Trophoblast cell (in vitro differentiated cells and primary cell): ENCODE data around the gene RAD23A.

Experiments
- DNase-seq, 2 donors: peaks; one replicate each; pipeline ENCODE4 v3.0.0-alpha.2; 2016
- H2AFZ ChIP-seq: 2 replicates; pipeline ENCODE4 v1.6.1; 2013; ENCODE audit warnings: low read length, moderate library complexity, mild to moderate bottlenecking; ENCODE audit not compliant: insufficient read depth, poor library complexity
- H2AK5ac ChIP-seq: 2 replicates; pipeline ENCODE4 v1.6.1; 2013; ENCODE audit warnings: mild to moderate bottlenecking, low read length
- H2BK120ac ChIP-seq: 2 replicates; pipeline ENCODE4 v1.6.1; 2013; ENCODE audit warnings: low read length, mild to moderate bottlenecking, moderate library complexity; ENCODE audit not compliant: insufficient read depth, poor library complexity
- H2BK12ac ChIP-seq: 2 replicates; pipeline ENCODE4 v1.6.1; 2013; ENCODE audit warnings: mild to moderate bottlenecking, low read length, moderate library complexity
- H2BK5ac ChIP-seq: 2 replicates; pipeline ENCODE4 v1.6.1; 2013; ENCODE audit warnings: low read length, low read depth, moderate library complexity, mild to moderate bottlenecking; ENCODE audit not compliant: poor library complexity
- H3K14ac ChIP-seq: 2 replicates; pipeline ENCODE4 v1.6.1; 2013; ENCODE audit warnings: mild to moderate bottlenecking, low read length
- H3K18ac ChIP-seq: 2 replicates; pipeline ENCODE4 v1.6.1; 2013; ENCODE audit warnings: mild to moderate bottlenecking, low read length
- H3K23ac ChIP-seq: 2 replicates; pipeline ENCODE4 v1.6.1; 2013; ENCODE audit warnings: low read length
- H3K27ac ChIP-seq: 2 replicates; pipeline ENCODE4 v1.5.1; 2013; ENCODE audit warnings: low read depth, mild to moderate bottlenecking, inconsistent platforms, low read length, moderate library complexity
- H3K27me3 ChIP-seq: 2 replicates; pipeline ENCODE4 v1.6.1; 2013; ENCODE audit warnings: inconsistent platforms, mild to moderate bottlenecking, low read length, moderate library complexity; ENCODE audit not compliant: insufficient read depth
- H3K36me3 ChIP-seq, 2 experiments: 1 replicate in 1 of 2; 2 replicates in 1 of 2; pipeline ENCODE4 v1.6.1; 2013; ENCODE audit warnings: low read length in 2 of 2, mild to moderate bottlenecking in 2 of 2, moderate library complexity in 1 of 2; ENCODE audit not compliant: insufficient read depth in 2 of 2, control insufficient read depth in 1 of 2
- H3K4ac ChIP-seq: 2 replicates; pipeline ENCODE4 v1.6.1; 2013; ENCODE audit warnings: low read depth, mild to moderate bottlenecking, low read length, moderate library complexity
- H3K4me1 ChIP-seq, 2 experiments: 1 replicate in 1 of 2; 2 replicates in 1 of 2; pipeline ENCODE4 v1.6.1; 2013; ENCODE audit warnings: low read length in 2 of 2, mild to moderate bottlenecking in 2 of 2, moderate library complexity in 1 of 2; ENCODE audit not compliant: insufficient read depth in 2 of 2, control insufficient read depth in 1 of 2
- H3K4me2 ChIP-seq: 2 replicates; pipeline ENCODE4 v1.6.1; 2013; ENCODE audit warnings: inconsistent platforms, mild to moderate bottlenecking, low read length, moderate library complexity
- H3K4me3 ChIP-seq: 2 replicates; pipeline ENCODE4 v1.5.1; 2013; ENCODE audit warnings: mild to moderate bottlenecking, low read depth, low read length, inconsistent platforms
- H3K79me1 ChIP-seq: one replicate; pipeline ENCODE4 v1.6.1; 2013; ENCODE audit warnings: low read length
- H3K79me2 ChIP-seq: 2 replicates; pipeline ENCODE4 v1.6.1; 2013; ENCODE audit warnings: low read length, mild to moderate bottlenecking; ENCODE audit not compliant: control insufficient read depth, insufficient read depth, poor library complexity
- H3K9ac ChIP-seq: 2 replicates; pipeline ENCODE4 v1.6.1; 2013; ENCODE audit warnings: mild to moderate bottlenecking, low read length
- H3K9me3 ChIP-seq: 2 replicates; pipeline ENCODE4 v1.6.1; 2013; ENCODE audit warnings: low read depth, mild to moderate bottlenecking, control low read depth, inconsistent platforms, low read length; ENCODE audit not compliant: insufficient read depth
- H4K12ac ChIP-seq: 2 replicates; pipeline ENCODE4 v1.6.1; 2013; ENCODE audit warnings: low read depth, mild to moderate bottlenecking, low read length, moderate library complexity
- H4K8ac ChIP-seq: 2 replicates; pipeline ENCODE4 v1.6.1; 2013; ENCODE audit warnings: low read depth, mild to moderate bottlenecking, low read length, moderate library complexity
- H4K91ac ChIP-seq: one replicate; pipeline ENCODE4 v1.6.1; 2013; ENCODE audit warnings: low read depth, mild to moderate bottlenecking, low read length, moderate library complexity
- WGBS: extraction: QIAGEN DNeasy Blood & Tissue Kit; methylation state at CpG from one replicate; pipeline ENCODE4 v1.1.7; 2013; ENCODE audit warnings: missing lambda C conversion rate; ENCODE audit not compliant: insufficient read length, insufficient coverage; ENCODE audit errors: extremely low coverage; 5-methylcytosine and 5-hydroxymethylcytosine counted together

The RAD23A gene

GRCh38 chr19:12944104-12944674 is 1.5 kb upstream of the RAD23A start:
- Histone ChIP-seq H4K12ac (no peak overlapping the region), H3K79me1 (peaks cover 11% of the 10 kb centered on the region), H3K36me3 (peaks cover 62 to 67% of the 10 kb centered on the region in 2 experiments), H2BK120ac (no peak overlapping the region), H3K4me2 (no peak overlapping the region), H2AFZ (no peak overlapping the region), H3K4me3 (no peak overlapping the region), H3K79me2 (peaks cover 14% of the 10 kb centered on the region), H4K91ac (no peak overlapping the region), H3K27ac (peak overlapping the region; percentile 27), H3K18ac (no peak overlapping the region), H2BK5ac (no peak overlapping the region), H3K9ac (no peak overlapping the region), H4K8ac (no peak overlapping the region), H3K4ac (no peak overlapping the region), H3K27me3 (no peaks in the 10 kb centered on the region), H2BK12ac (no peak overlapping the region), H2AK5ac (no peak overlapping the region), H3K9me3 (peaks cover 2% of the 10 kb centered on the region), H3K14ac (no peak overlapping the region), H3K23ac (no peak overlapping the region), H3K4me1 (peaks cover 11 to 18% of the 10 kb centered on the region in 2 experiments)
- WGBS, result no CpG with 5 or more reads among the region's 2 CpGs
- DNase-seq, result no peak

- peaks cover 4% of the 10 kb centered on the region for H3K79me2 ChIP-seq
- peak overlapping the region; percentile 98 for H3K27ac ChIP-seq
- H3K27me3 ChIP-seq, result no peaks in the 10 kb centered on the region
- H3K4me2 ChIP-seq, result peak overlapping the region; percentile 95
- peak overlapping the region; percentile 79 for H3K9ac ChIP-seq
- H3K9me3 ChIP-seq, result peaks cover 2% of the 10 kb centered on the region
- peak overlapping the region; percentile 86 for H4K91ac ChIP-seq
- H3K79me1 ChIP-seq, result peaks cover 8% of the 10 kb centered on the region
- H2AK5ac ChIP-seq, result no peak overlapping the region
- peak overlapping the region; percentile 73 for H3K14ac ChIP-seq
- H3K18ac ChIP-seq, result no peak overlapping the region
- H3K4me3 ChIP-seq, result peak overlapping the region; percentile 97
- peak; percentile 72 to 75 for DNase-seq
- peaks cover 0 to 8% of the 10 kb centered on the region in 2 experiments for H3K4me1 ChIP-seq
- H2AFZ ChIP-seq, result no peak overlapping the region
- peak overlapping the region; percentile 54 for H2BK120ac ChIP-seq
- peak overlapping the region; percentile 13 for H3K4ac ChIP-seq
- peaks cover 65 to 68% of the 10 kb centered on the region in 2 experiments for H3K36me3 ChIP-seq
- no peak overlapping the region for H4K12ac ChIP-seq
- no peak overlapping the region for H3K23ac ChIP-seq
- H2BK5ac ChIP-seq, result peak overlapping the region; percentile 84
- no peak overlapping the region for H2BK12ac ChIP-seq
- H4K8ac ChIP-seq, result peak overlapping the region; percentile 79
- WGBS, result no CpG with 5 or more reads among the region's 40 CpGs
Measured at GRCh38 chr19:12946092-12946721, 545 bp downstream of the RAD23A start.

- no peak overlapping the region for H4K12ac ChIP-seq
- no peak overlapping the region for H2AK5ac ChIP-seq
- peak overlapping the region; percentile 13 for H4K8ac ChIP-seq
- H2BK120ac ChIP-seq, result no peak overlapping the region
- no peak overlapping the region for H3K23ac ChIP-seq
- no CpG with 5 or more reads among the region's 14 CpGs for WGBS
- peaks cover 2% of the 10 kb centered on the region for H3K9me3 ChIP-seq
- no peak overlapping the region for H2BK5ac ChIP-seq
- peaks cover 0 to 8% of the 10 kb centered on the region in 2 experiments for H3K4me1 ChIP-seq
- peak overlapping the region; percentile 95 for H3K4me2 ChIP-seq
- H3K36me3 ChIP-seq, result peaks cover 63 to 67% of the 10 kb centered on the region in 2 experiments
- H4K91ac ChIP-seq, result no peak overlapping the region
- H3K9ac ChIP-seq, result peak overlapping the region; percentile 14
- peak overlapping the region; percentile 57 for H3K4ac ChIP-seq
- H3K14ac ChIP-seq, result no peak overlapping the region
- peaks cover 4% of the 10 kb centered on the region for H3K79me2 ChIP-seq
- H3K27ac ChIP-seq, result no peak overlapping the region
- H3K4me3 ChIP-seq, result peak overlapping the region; percentile 97
- DNase-seq, result no peak
- peaks cover 8% of the 10 kb centered on the region for H3K79me1 ChIP-seq
- H2BK12ac ChIP-seq, result no peak overlapping the region
- H3K18ac ChIP-seq, result no peak overlapping the region
- H3K27me3 ChIP-seq, result no peaks in the 10 kb centered on the region
- no peak overlapping the region for H2AFZ ChIP-seq
Measured at GRCh38 chr19:12946731-12947496, 1.3 kb downstream of the RAD23A start.

- Histone ChIP-seq H4K91ac (no peak overlapping the region), H3K4me1 (peaks cover 0 to 8% of the 10 kb centered on the region in 2 experiments), H2BK12ac (no peak overlapping the region), H3K9me3 (peaks cover 2% of the 10 kb centered on the region), H3K18ac (peak overlapping the region; percentile 38), H3K27me3 (no peaks in the 10 kb centered on the region), H3K4ac (peak overlapping the region; percentile 18), H3K14ac (no peak overlapping the region), H3K79me2 (peaks cover 4% of the 10 kb centered on the region), H2BK120ac (no peak overlapping the region), H2AK5ac (no peak overlapping the region), H3K23ac (no peak overlapping the region), H3K79me1 (peaks cover 8% of the 10 kb centered on the region), H4K12ac (no peak overlapping the region), H2AFZ (no peak overlapping the region), H3K4me2 (no peak overlapping the region), H3K4me3 (no peak overlapping the region), H2BK5ac (no peak overlapping the region), H3K9ac (no peak overlapping the region), H3K27ac (no peak overlapping the region), H4K8ac (no peak overlapping the region), H3K36me3 (peaks cover 62 to 67% of the 10 kb centered on the region in 2 experiments)
- no peak for DNase-seq
- no CpG with 5 or more reads among the region's 28 CpGs for WGBS
Measured at GRCh38 chr19:12947702-12948611, 2.3 kb downstream of the RAD23A start.
